GM23338 (cell line): ENCODE results near the gene TAAR2. TPM values are rescaled to one million over a fixed set of nuclear protein-coding genes. Genes with fewer than 3 reads are reported as not detected.

ENCODE experiments used
- ATAC-seq: fragments of 200-7000 bp; cut with Tn5 transposase; 3 replicates; pipeline ENCODE4 v1.9.1; 2020
- DNase-seq: peaks from one replicate; pipeline ENCODE4 v3.0.0-alpha.2; 2015; ENCODE audit warnings: low spot score
- H2AFZ ChIP-seq: fragments of 200-600 bp; sonication (generic); 2 replicates; pipeline ENCODE4 v1.8.0; 2016; ENCODE audit warnings: antibody characterized with exemption, mild to moderate bottlenecking, moderate library complexity
- H3F3A ChIP-seq: fragments of 200-600 bp; sonication (generic); replicated peaks from 2 replicates; pipeline ENCODE4 v1.8.0; 2017; ENCODE audit warnings: antibody characterized with exemption, mixed run types, low read depth
- H3K27ac ChIP-seq: fragments of 200-600 bp; sonication (generic); 2 replicates; pipeline ENCODE4 v1.6.1; 2016; ENCODE audit warnings: low read depth
- H3K27me3 ChIP-seq: fragments of 200-600 bp; sonication (generic); 2 replicates; pipeline ENCODE4 v1.8.0; 2016; ENCODE audit warnings: mild to moderate bottlenecking, mixed run types, moderate library complexity; ENCODE audit not compliant: insufficient read depth
- H3K36me3 ChIP-seq: fragments of 200-600 bp; sonication (generic); 2 replicates; pipeline ENCODE4 v1.8.0; 2016; ENCODE audit warnings: mild to moderate bottlenecking; ENCODE audit not compliant: insufficient read depth
- H3K4me1 ChIP-seq: fragments of 200-600 bp; sonication (generic); 2 replicates; pipeline ENCODE4 v1.8.0; 2016; ENCODE audit warnings: mild to moderate bottlenecking, moderate library complexity; ENCODE audit not compliant: insufficient read depth
- H3K4me2 ChIP-seq: fragments of 200-600 bp; sonication (generic); 2 replicates; pipeline ENCODE4 v1.7.1; 2017; ENCODE audit warnings: mixed run types
- H3K4me3 ChIP-seq: fragments of 200-600 bp; sonication (generic); 2 replicates; pipeline ENCODE4 v1.6.1; 2016; ENCODE audit warnings: mixed run types
- H3K79me2 ChIP-seq: fragments of 200-600 bp; sonication (generic); replicated peaks from 2 replicates; pipeline ENCODE4 v1.8.0; 2017; ENCODE audit warnings: mild to moderate bottlenecking; ENCODE audit not compliant: insufficient read depth
- H3K9me2 ChIP-seq: fragments of 200-600 bp; sonication (generic); 2 replicates; pipeline ENCODE4 v1.8.0; 2017; ENCODE audit not compliant: insufficient read depth
- H4K20me1 ChIP-seq: fragments of 200-600 bp; sonication (generic); replicated peaks from 2 replicates; pipeline ENCODE4 v1.8.0; 2017; ENCODE audit warnings: mild to moderate bottlenecking; ENCODE audit not compliant: insufficient read depth
- H3K27ac Mint-ChIP-seq: 2 replicates; pipeline ENCODE4 v1.8.0; 2020; ENCODE audit warnings: inconsistent platforms, mild to moderate bottlenecking, moderate library complexity, mixed read lengths
- H3K27me3 Mint-ChIP-seq: 3 replicates; pipeline ENCODE4 v1.8.0; 2022; ENCODE audit warnings: low read depth, mild to moderate bottlenecking, moderate library complexity, mixed read lengths, inconsistent platforms; ENCODE audit not compliant: insufficient read depth, poor library complexity
- H3K36me3 Mint-ChIP-seq: 3 replicates; pipeline ENCODE4 v1.8.0; 2021; ENCODE audit warnings: low read depth, mild to moderate bottlenecking, inconsistent platforms, moderate library complexity, mixed read lengths
- H3K4me1 Mint-ChIP-seq: 3 replicates; pipeline ENCODE4 v1.8.0; 2020; ENCODE audit warnings: mild to moderate bottlenecking, inconsistent platforms, mixed read lengths
- H3K4me3 Mint-ChIP-seq: 3 replicates; pipeline ENCODE4 v1.8.0; 2021; ENCODE audit warnings: moderate library complexity, mild to moderate bottlenecking, inconsistent platforms, mixed read lengths
- H3K9me3 Mint-ChIP-seq: 3 replicates; pipeline ENCODE4 v1.8.0; 2020; ENCODE audit warnings: moderate library complexity, mild to moderate bottlenecking, inconsistent platforms, mixed read lengths
- STAT1 ChIP-seq: IDR thresholded peaks from one replicate; pipeline ENCODE4 v1.6.1; 2016; ENCODE audit warnings: antibody characterized with exemption; ENCODE audit not compliant: unreplicated experiment
- ZNF462 ChIP-seq: fragments of 250-450 bp; sonication (Bioruptor Pico); IDR thresholded peaks from 2 replicates; pipeline ENCODE4 v1.5.0; 2020; ENCODE audit warnings: mild to moderate bottlenecking, moderate library complexity
- polyA plus RNA-seq: library from polyadenylated mRNA; unstranded; fragments of >200 nt; fragmentation: Nextera tagmentation; extraction: Ambion mirVana; gene quantifications from 2 replicates; pipeline ENCODE4 v1.2.1, GENCODE V29; 2016
- total RNA-seq: library from RNA; depleted of rRNA; stranded (reverse); fragments of >200 nt; shearing (Covaris generic); gene quantifications from 2 replicates; pipeline ENCODE4 v1.2.3, GENCODE V29; 2014

Gene TAAR2
- total and polyA plus RNA-seq, 2 experiments from 2014 or later, result not detected

GRCh38 chr6:132666118-132666517 lies 42.0 kb upstream of the TAAR2 start:
- Mint-ChIP-seq H3K27ac (peak overlapping the region; percentile 84), H3K36me3 (peaks cover 20% of the 10 kb centered on the region)

More at GRCh38 chr6:132666118-132666517, 42.0 kb upstream of the TAAR2 start:
- peak overlapping the region; percentile 16; the same call in 1 of the 3 replicates for H3K4me3 Mint-ChIP-seq
- no peaks in the 10 kb centered on the region for H3K27me3 ChIP-seq
- H3K27ac ChIP-seq, result no peak overlapping the region
- H2AFZ ChIP-seq, result no peak overlapping the region
- H3K4me1 Mint-ChIP-seq, result peaks cover 19% of the 10 kb centered on the region
- no peaks in the 10 kb centered on the region for H4K20me1 ChIP-seq
- peaks cover 3% of the 10 kb centered on the region; the same call in 1 of the 2 replicates for H3K9me2 ChIP-seq
- H3K4me3 ChIP-seq, result no peak overlapping the region
- H3K4me1 ChIP-seq, result peaks cover 8% of the 10 kb centered on the region
- H3F3A ChIP-seq, result no peaks in the 10 kb centered on the region
- peaks cover 12% of the 10 kb centered on the region; the same call in 2 of the 3 replicates for H3K9me3 Mint-ChIP-seq
- ATAC-seq (no peak), DNase-seq (peak; percentile 64)
- H3K27me3 Mint-ChIP-seq, result no peaks in the 10 kb centered on the region
- no peaks in the 10 kb centered on the region for H3K79me2 ChIP-seq
- H3K4me2 ChIP-seq, result peak overlapping the region; percentile 35; the same call in 1 of the 2 replicates
- 0 out of 2 replicates have a peak, but pooled peaks have one; percentile 34 for TF ChIP-seq ZNF462 (CRISPR knock-in tag)
- no peak for TF ChIP-seq STAT1
- H3K36me3 ChIP-seq, result peaks cover 4% of the 10 kb centered on the region
